Right lobe of liver (tissue), 6 donors: ENCODE results near the gene SPC24. TPM values are rescaled to one million over a fixed set of nuclear protein-coding genes. Genes with fewer than 3 reads are reported as not detected.

Source experiments
- ATAC-seq, 4 donors: fragments of 200-7000 bp; cut with Tn5 transposase; one replicate each; pipeline ENCODE4 v1.9.1; 2020; ENCODE audit warnings: mild to moderate bottlenecking in 4 of 4, moderate library complexity in 4 of 4
- DNase-seq, 3 donors: peaks; one replicate each; pipeline ENCODE4 v3.0.0-alpha.2; 2020
- H3K27ac ChIP-seq, 3 donors: fragments of 200-600 bp; one replicate each; pipeline ENCODE4 v1.8.0; 2022
- H3K27me3 ChIP-seq, 2 donors: fragments of 200-600 bp; one replicate each; pipeline ENCODE4 v1.8.0; 2022
- H3K36me3 ChIP-seq, 4 donors: fragments of 200-600 bp; sonication (generic) in 1 of 4; one replicate each; pipeline versions ENCODE4 v1.5.1 to v1.8.0; 2017 to 2022; ENCODE audit warnings: control low read depth in 1 of 4
- H3K4me1 ChIP-seq, 4 donors: fragments of 200-600 bp; sonication (generic) in 1 of 4; one replicate each; pipeline versions ENCODE4 v1.5.1 to v1.8.0; 2017 to 2022; ENCODE audit warnings: control low read depth in 1 of 4
- H3K4me3 ChIP-seq, 3 donors: fragments of 200-600 bp; one replicate each; pipeline ENCODE4 v1.8.0; 2022
- H3K9me3 ChIP-seq, 4 donors: fragments of 200-600 bp; sonication (generic) in 1 of 4; one replicate each; pipeline versions ENCODE4 v1.5.1 to v1.8.0; 2017 to 2022; ENCODE audit warnings: control low read depth in 1 of 4
- CTCF ChIP-seq, 4 donors: fragments of 200-600 bp in 3 of 4; fragments of 450-650 bp in 1 of 4; IDR thresholded peaks; one replicate each; pipeline versions ENCODE4 v1.5.1 to v1.8.0; 2016 to 2022; ENCODE audit warnings: antibody characterized with exemption in 4 of 4, mild to moderate bottlenecking in 2 of 4
- POLR2A ChIP-seq: fragments of 450-650 bp; IDR thresholded peaks from one replicate; pipeline ENCODE4 v1.6.1; 2017; ENCODE audit warnings: antibody characterized with exemption, mild to moderate bottlenecking
- WGBS: methylation state at CpG from one replicate; pipeline ENCODE4 v1.1.6; 2018; ENCODE audit warnings: low coverage, low lambda C conversion rate; ENCODE audit not compliant: insufficient coverage; ENCODE audit errors: missing lambda C conversion rate; 5-methylcytosine and 5-hydroxymethylcytosine counted together
- intact Hi-C, 2 donors: fragments of 100-400 bp; cut with DNase I; formaldehyde crosslinking; loops; one replicate each; pipeline versions ENCODE4 v1.11.2 to v1.14.1; 2022
- long read RNA-seq: library from polyadenylated mRNA; unstranded; transcript quantifications from one replicate; pipeline ENCODE4 v2.0.0, GENCODE V29; 2019
- total RNA-seq, 6 experiments: library from RNA; depleted of rRNA in 2 of 6; stranded (reverse); fragments of >200 nt in 2 of 6; fragmentation: NEBNext Ultra II Directional in 3 of 6; extraction: Animal tissue kit (Norgen Biotek cat#: 25700) in 3 of 6; gene quantifications; one replicate each; pipeline versions ENCODE4 v1.1.0 to v1.2.4, GENCODE V29; 2016 to 2023
- donor health status: DM: no; HTN: yes; CAD: no.
- donor health status: DM: no; HTN: no; CAD: no.
- donor health status: DM: no; HTN: no; CAD: no.
- donor health status: DM: no; HTN: yes; CAD: no.
- donor health status: DM: no; HTN: yes; CAD: no.

The SPC24 gene, protein sequence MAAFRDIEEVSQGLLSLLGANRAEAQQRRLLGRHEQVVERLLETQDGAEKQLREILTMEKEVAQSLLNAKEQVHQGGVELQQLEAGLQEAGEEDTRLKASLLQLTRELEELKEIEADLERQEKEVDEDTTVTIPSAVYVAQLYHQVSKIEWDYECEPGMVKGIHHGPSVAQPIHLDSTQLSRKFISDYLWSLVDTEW
- total RNA-seq = 1 to 10 TPM in 5 of 6 experiments, under 1 TPM in 1; 0.90 to 3.8 (median 2.2) TPM
- long read RNA-seq = 0 reads

DNA sequence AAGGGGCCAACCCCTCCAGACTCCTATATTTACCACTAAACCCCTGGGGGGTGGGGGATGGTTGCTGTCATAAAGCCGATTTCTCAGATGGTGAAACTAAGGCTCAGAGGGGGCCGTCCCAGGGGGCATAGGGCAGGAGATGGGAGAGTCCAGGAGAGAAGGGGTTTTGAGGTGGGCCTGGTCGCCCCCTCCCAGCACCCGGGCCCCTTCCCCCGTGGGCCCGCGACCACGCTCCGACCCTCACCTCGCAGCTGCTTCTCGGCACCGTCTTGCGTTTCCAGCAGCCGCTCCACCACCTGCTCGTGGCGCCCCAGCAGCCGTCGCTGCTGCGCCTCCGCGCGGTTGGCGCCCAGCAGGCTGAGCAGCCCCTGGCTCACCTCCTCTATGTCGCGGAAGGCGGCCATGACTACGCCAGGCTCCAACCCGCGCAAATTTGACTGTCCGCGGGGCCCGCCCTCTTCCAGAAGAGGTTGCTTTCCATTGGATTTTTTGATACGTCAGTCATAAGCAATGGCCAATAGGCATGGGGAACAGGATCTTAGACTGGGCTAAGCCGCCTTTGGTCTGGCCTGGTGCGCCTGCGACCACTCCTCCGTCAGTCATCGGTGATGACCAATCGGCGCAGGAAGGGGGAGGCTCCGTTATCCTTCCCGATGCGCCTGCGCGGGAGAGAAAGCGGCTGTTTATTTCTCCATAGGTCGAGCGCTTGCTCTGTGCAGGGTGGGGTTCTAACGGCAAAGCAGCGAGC, at the start of gene SPC24:
SPC24 (minus strand) TSS at position 410 of the 748 bp plus-strand sequence; CDS start at position 404, 6 bp downstream.
- peak within 1 kb of the TSS in 2 of 3 donors; percentile 31 to 36 for H3K27ac ChIP-seq
- intact Hi-C loops = no loop called here
- WGBS = under 1% methylated on average over 27 of the region's 50 CpGs
- H3K36me3 ChIP-seq = no peaks in the 10 kb centered on the region
- H3K27me3 ChIP-seq = no peaks in the 10 kb centered on the region
- TF ChIP-seq POLR2A = no peak
- TF ChIP-seq CTCF (IDR thresholded peaks at IDR 0.05) = no peak
- peak; percentile 92 to 96 (median 93) for DNase-seq
- no peaks in the 10 kb centered on the region for H3K9me3 ChIP-seq
- H3K4me3 ChIP-seq = peak within 1 kb of the TSS; percentile 42 to 61 (median 43)
- peak; percentile 73 to 88 (median 78) for ATAC-seq
- peaks cover 0 to 71% (median 26%) of the 10 kb centered on the region in 4 donors for H3K4me1 ChIP-seq

DNA sequence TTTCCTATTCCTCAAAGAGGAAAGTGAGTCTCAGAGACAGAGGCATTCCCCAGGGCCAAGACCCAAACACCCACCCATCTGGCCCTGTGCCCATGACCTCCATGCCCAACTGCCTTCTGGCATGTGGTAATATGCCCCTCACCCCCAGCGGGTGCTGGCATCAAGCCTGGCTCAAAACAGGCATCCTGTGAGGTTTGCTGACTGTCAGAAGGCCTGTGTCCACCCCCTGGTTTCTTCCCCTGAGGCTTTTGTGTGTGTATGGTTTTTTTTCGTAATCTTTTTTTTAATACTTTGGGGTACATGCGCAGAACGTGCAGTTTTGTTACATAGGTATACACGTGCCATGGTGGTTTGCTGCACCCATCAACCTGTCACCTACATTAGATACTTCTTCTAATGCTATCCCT, 49.4 kb upstream of the SPC24 start:
- Histone ChIP-seq H3K36me3 (peaks cover 0 to 6% (median 0%) of the 10 kb centered on the region in 4 donors), H3K9me3 (no peaks in the 10 kb centered on the region), H3K4me3 (no peak overlapping the region), H3K4me1 (peaks cover 0 to 16% (median 8%) of the 10 kb centered on the region in 4 donors), H3K27me3 (no peaks in the 10 kb centered on the region), H3K27ac (no peak overlapping the region)
- WGBS = 8% methylated on average over 5 of the region's 5 CpGs
- no peak for TF ChIP-seq CTCF (IDR thresholded peaks at IDR 0.05)
- no peak for TF ChIP-seq POLR2A
- DNase-seq = peak in 2 of 3 donors; percentile 70 to 74
- intact Hi-C loops = loop anchor here in 1 of 2 donors (5.0 kb wide), 1 partner anchor 68 kb away; no protein-coding TSS in a partner anchor
- peak; percentile 6 to 22 (median 15) for ATAC-seq

GRCh38 chr19:11204076-11204602, 48.6 kb upstream of the SPC24 start:
- H3K4me3 ChIP-seq = no peak overlapping the region
- DNase-seq (no peak), ATAC-seq (peak in 1 of 4 donors; percentile 2)
- H3K36me3 ChIP-seq = peaks cover 0 to 6% (median 0%) of the 10 kb centered on the region in 4 donors
- TF ChIP-seq POLR2A (no peak), CTCF (IDR thresholded peaks at IDR 0.05) (no peak)
- intact Hi-C loops = loop anchor here in 1 of 2 donors (5.0 kb wide), 1 partner anchor 67 kb away; no protein-coding TSS in a partner anchor
- peaks cover 0 to 19% (median 9%) of the 10 kb centered on the region in 4 donors for H3K4me1 ChIP-seq
- no CpG with 5 or more reads among the region's 9 CpGs for WGBS
- H3K27ac ChIP-seq = no peak overlapping the region
- H3K9me3 ChIP-seq = no peaks in the 10 kb centered on the region
- no peaks in the 10 kb centered on the region for H3K27me3 ChIP-seq

DNA sequence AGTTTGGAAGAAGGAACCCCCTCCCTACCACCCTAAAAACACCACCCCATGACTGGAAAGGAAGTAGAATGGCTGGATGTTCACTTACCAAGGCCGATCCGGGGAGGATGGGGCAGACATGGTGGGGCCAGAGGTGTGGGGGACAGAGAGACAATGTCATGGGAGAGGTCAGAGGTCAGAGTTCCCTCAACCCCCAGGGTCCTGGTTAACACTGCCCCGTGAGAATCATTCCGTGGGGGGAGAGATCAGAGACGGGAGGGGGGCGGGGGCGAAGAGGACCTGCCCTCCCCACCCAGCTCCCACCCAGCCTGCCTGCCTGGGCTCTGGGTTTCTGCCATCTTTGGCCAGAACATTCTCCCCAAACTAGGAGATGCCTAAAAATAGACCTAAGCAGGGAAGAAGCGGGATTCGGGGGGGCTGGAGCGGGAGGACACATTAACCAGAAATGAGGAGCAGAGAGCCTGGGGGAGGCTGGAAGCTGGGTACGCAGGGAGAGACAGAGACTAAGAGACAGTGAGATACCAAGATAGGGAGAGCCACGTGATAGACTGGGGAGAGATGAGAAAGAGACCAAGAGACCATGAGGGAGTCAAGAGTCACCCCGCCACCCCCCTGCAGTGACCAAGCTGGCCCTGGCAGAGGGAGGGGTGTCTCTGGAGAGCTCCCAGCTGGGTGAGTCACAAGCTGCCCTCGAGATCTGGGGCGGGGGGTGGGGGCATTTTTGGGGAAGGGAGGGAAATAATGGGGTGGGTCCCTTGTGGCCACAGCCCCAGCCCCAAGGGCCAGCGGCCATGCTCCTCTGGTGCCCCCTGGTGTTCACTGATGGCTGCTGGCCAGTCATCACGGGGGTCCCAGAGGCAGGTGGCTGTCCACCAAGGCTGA, 47.9 kb upstream of the SPC24 start:
- Histone ChIP-seq H3K4me3 (no peak overlapping the region), H3K36me3 (peaks cover 0 to under 1% (median 0%) of the 10 kb centered on the region in 4 donors), H3K27ac (peak overlapping the region in 2 of 3 donors; percentile 34 to 40), H3K27me3 (no peaks in the 10 kb centered on the region), H3K4me1 (peaks cover 0 to 25% (median 12%) of the 10 kb centered on the region in 4 donors), H3K9me3 (no peaks in the 10 kb centered on the region)
- WGBS = 42% methylated on average over 9 of the region's 17 CpGs
- TF ChIP-seq CTCF (IDR thresholded peaks at IDR 0.05) (peak; percentile 66 to 80 (median 76)), POLR2A (no peak)
- DNase-seq = peak in 2 of 3 donors; percentile 58 to 65
- intact Hi-C loops = loop anchor here (2.0 to 5.0 kb wide), 2 partner anchors 65 to 66 kb away; no protein-coding TSS in a partner anchor
- peak; percentile 46 to 56 (median 50) for ATAC-seq
